Neural progenitor cell (in vitro differentiated cells): Measurements from ENCODE around the gene ATF6B. TPM values are rescaled to one million over a fixed set of nuclear protein-coding genes. Genes with fewer than 3 reads are reported as not detected.

Experiments used
- DNase-seq: peaks from one replicate; pipeline ENCODE4 v3.0.0-alpha.2; 2016; ENCODE audit warnings: low spot score
- H2AFZ ChIP-seq: fragments of 200-600 bp; sonication (generic); replicated peaks from 2 replicates; pipeline ENCODE4 v1.6.1; 2016; ENCODE audit warnings: antibody characterized with exemption
- H3F3A ChIP-seq: fragments of 200-600 bp; sonication (generic); 2 replicates; pipeline ENCODE4 v1.6.1; 2016; ENCODE audit warnings: antibody characterized with exemption, low read depth
- H3K27ac ChIP-seq: fragments of 200-600 bp; sonication (generic); 2 replicates; pipeline ENCODE4 v1.5.1; 2016; ENCODE audit warnings: mild to moderate bottlenecking
- H3K27me3 ChIP-seq: fragments of 200-600 bp; sonication (generic); 2 replicates; pipeline ENCODE4 v1.6.1; 2016; ENCODE audit warnings: mild to moderate bottlenecking, moderate library complexity
- H3K36me3 ChIP-seq: fragments of 200-600 bp; sonication (generic); 2 replicates; pipeline ENCODE4 v1.5.1; 2016
- H3K4me1 ChIP-seq: fragments of 200-600 bp; sonication (generic); 2 replicates; pipeline ENCODE4 v1.6.1; 2016; ENCODE audit warnings: mixed run types
- H3K4me2 ChIP-seq: fragments of 200-600 bp; sonication (generic); 2 replicates; pipeline ENCODE4 v1.6.1; 2016
- H3K4me3 ChIP-seq: fragments of 200-600 bp; sonication (generic); 2 replicates; pipeline ENCODE4 v1.5.1; 2016
- H3K79me2 ChIP-seq: fragments of 200-600 bp; sonication (generic); 2 replicates; pipeline ENCODE4 v1.6.1; 2016; ENCODE audit warnings: low read depth
- H3K9ac ChIP-seq: fragments of 200-600 bp; sonication (generic); 2 replicates; pipeline ENCODE4 v1.6.1; 2016
- H3K9me3 ChIP-seq: fragments of 200-600 bp; sonication (generic); 2 replicates; pipeline ENCODE4 v1.5.1; 2016; ENCODE audit warnings: low read depth
- H4K20me1 ChIP-seq: fragments of 200-600 bp; sonication (generic); 2 replicates; pipeline ENCODE4 v1.6.1; 2016; ENCODE audit warnings: low read depth
- H3K27ac Mint-ChIP-seq: 3 replicates; pipeline ENCODE4 v1.8.0; 2021; ENCODE audit warnings: mixed read lengths
- H3K27me3 Mint-ChIP-seq: 2 replicates; pipeline ENCODE4 v1.8.0; 2022; ENCODE audit warnings: low read depth, mild to moderate bottlenecking, inconsistent platforms, moderate library complexity, mixed read lengths; ENCODE audit not compliant: insufficient read depth
- H3K36me3 Mint-ChIP-seq: 3 replicates; pipeline ENCODE4 v1.8.0; 2021; ENCODE audit warnings: mixed read lengths
- H3K4me1 Mint-ChIP-seq: 3 replicates; pipeline ENCODE4 v1.8.0; 2021; ENCODE audit warnings: mixed read lengths
- H3K4me3 Mint-ChIP-seq: 3 replicates; pipeline ENCODE4 v1.8.0; 2021; ENCODE audit warnings: mild to moderate bottlenecking, moderate library complexity, mixed read lengths
- H3K9me3 Mint-ChIP-seq: 3 replicates; pipeline ENCODE4 v1.8.0; 2020; ENCODE audit warnings: mixed read lengths
- CTCF ChIP-seq: fragments of 200-600 bp; sonication (generic); IDR thresholded peaks from 2 replicates; pipeline ENCODE4 v1.5.1; 2017; ENCODE audit warnings: antibody characterized with exemption, mild to moderate bottlenecking
- EZH2 ChIP-seq: fragments of 200-600 bp; sonication (generic); IDR thresholded peaks from 2 replicates; pipeline ENCODE4 v1.6.1; 2017; ENCODE audit warnings: antibody characterized with exemption, mild to moderate bottlenecking, moderate library complexity
- EZH2phosphoT487 ChIP-seq: fragments of 200-600 bp; sonication (generic); IDR thresholded peaks from 2 replicates; pipeline ENCODE4 v1.6.1; 2017; ENCODE audit warnings: antibody characterized with exemption
- total RNA-seq: library from RNA; depleted of rRNA; stranded (reverse); fragments of >200 nt; gene quantifications from 2 replicates; pipeline ENCODE4 v1.2.3, GENCODE V29; 2015; ENCODE audit warnings: low replicate concordance

The ATF6B gene
- total RNA-seq, 1 donor from 2014 or later = 19.4 TPM

GRCh38 chr6:32154514-32155161, 26.6 kb upstream of the ATF6B start:
- peaks cover 43% of the 10 kb centered on the region for H3K4me1 Mint-ChIP-seq
- Histone ChIP-seq H3K9me3 (no peaks in the 10 kb centered on the region), H3K36me3 (no peaks in the 10 kb centered on the region), H3K4me1 (peaks cover 18% of the 10 kb centered on the region), H3K79me2 (peaks cover 9% of the 10 kb centered on the region), H3K4me2 (peak overlapping the region; percentile 86), H2AFZ (no peak overlapping the region), H4K20me1 (peaks cover 5% of the 10 kb centered on the region), H3F3A (peaks cover 18% of the 10 kb centered on the region), H3K27me3 (peaks cover 36% of the 10 kb centered on the region), H3K4me3 (peak overlapping the region; percentile 65), H3K27ac (no peak overlapping the region), H3K9ac (peak overlapping the region; percentile 35)
- H3K4me3 Mint-ChIP-seq = peak overlapping the region; percentile 100
- DNase-seq = peak; percentile 84
- H3K36me3 Mint-ChIP-seq = peaks cover 22% of the 10 kb centered on the region
- H3K27me3 Mint-ChIP-seq = peaks cover 19% of the 10 kb centered on the region
- TF ChIP-seq EZH2phosphoT487 = no peak
- peak; percentile 58 for TF ChIP-seq CTCF
- H3K27ac Mint-ChIP-seq = peak overlapping the region; percentile 93
- no peaks in the 10 kb centered on the region for H3K9me3 Mint-ChIP-seq

- no peaks in the 10 kb centered on the region for H3K9me3 Mint-ChIP-seq
- peaks cover 44% of the 10 kb centered on the region for H3K27me3 ChIP-seq
- TF ChIP-seq EZH2phosphoT487 (no peak), CTCF (peak; percentile 43)
- peaks cover 18% of the 10 kb centered on the region for H3F3A ChIP-seq
- peak within 1 kb of the TSS; percentile 100 for H3K4me3 Mint-ChIP-seq
- H3K4me1 ChIP-seq = peaks cover 18% of the 10 kb centered on the region
- H3K4me3 ChIP-seq = peak within 1 kb of the TSS; percentile 65
- no peaks in the 10 kb centered on the region for H3K9me3 ChIP-seq
- DNase-seq = peak; percentile 93
- peaks cover 43% of the 10 kb centered on the region for H3K4me1 Mint-ChIP-seq
- H3K27ac ChIP-seq = no peak within 1 kb of the TSS
- H3K4me2 ChIP-seq = peak within 1 kb of the TSS; percentile 86
- peaks cover 24% of the 10 kb centered on the region for H3K36me3 Mint-ChIP-seq
- H3K27me3 Mint-ChIP-seq = peaks cover 19% of the 10 kb centered on the region
- H3K36me3 ChIP-seq = no peaks in the 10 kb centered on the region
- peaks cover 5% of the 10 kb centered on the region for H4K20me1 ChIP-seq
- H2AFZ ChIP-seq = peak within 1 kb of the TSS; percentile 74
- H3K79me2 ChIP-seq = peaks cover 9% of the 10 kb centered on the region
- peak within 1 kb of the TSS; percentile 35 for H3K9ac ChIP-seq
- peak within 1 kb of the TSS; percentile 98 for H3K27ac Mint-ChIP-seq
Measured at GRCh38 chr6:32153564-32154513, 25.8 kb upstream of the ATF6B start, which contains the start of gene PPT2. TSS of gene PPT2 (plus strand) at chr6:32154141. CDS start at chr6:32154595, 454 bp downstream.

- peak overlapping the region; percentile 74 for H2AFZ ChIP-seq
Measured at GRCh38 chr6:32152769-32153563, 24.9 kb upstream of the ATF6B start.

More at GRCh38 chr6:32152769-32153563, 24.9 kb upstream of the ATF6B start:
- Histone ChIP-seq H3K9ac (no peak overlapping the region), H3K36me3 (no peaks in the 10 kb centered on the region), H3K9me3 (no peaks in the 10 kb centered on the region), H3K4me3 (peak overlapping the region; percentile 65), H3K4me2 (peak overlapping the region; percentile 86), H3K27me3 (peaks cover 53% of the 10 kb centered on the region), H4K20me1 (peaks cover 5% of the 10 kb centered on the region), H3K4me1 (peaks cover 18% of the 10 kb centered on the region), H3F3A (peaks cover 18% of the 10 kb centered on the region), H3K27ac (no peak overlapping the region), H3K79me2 (peaks cover 9% of the 10 kb centered on the region)
- DNase-seq = peak; percentile 70
- peaks cover 19% of the 10 kb centered on the region for H3K27me3 Mint-ChIP-seq
- H3K4me1 Mint-ChIP-seq = peaks cover 43% of the 10 kb centered on the region
- H3K9me3 Mint-ChIP-seq = no peaks in the 10 kb centered on the region
- peaks cover 26% of the 10 kb centered on the region for H3K36me3 Mint-ChIP-seq
- H3K27ac Mint-ChIP-seq = peak overlapping the region; percentile 98
- TF ChIP-seq CTCF (no peak), EZH2 (peak; percentile 10), EZH2phosphoT487 (no peak)
- H3K4me3 Mint-ChIP-seq = peak overlapping the region; percentile 100
